GM19238 (cell line): Measurements from ENCODE around the gene ARL13A.
"Not testable (repeated sequence)": the region's sequence is repeated elsewhere in the genome, so short reads cannot be mapped to it uniquely, and the experiment has no call there.

Experiments
- DNase-seq: peaks from one replicate; pipeline ENCODE4 v3.0.0; 2011; ENCODE audit warnings: low spot score; ENCODE audit not compliant: insufficient read length

ARL13A gene

GRCh38 chrX:100984818-100985217 lies 15.3 kb downstream of the ARL13A start:
- DNase-seq: no peak

GRCh38 chrX:100990139-100990538 lies 20.6 kb downstream of the ARL13A start:
- no peak for DNase-seq

GRCh38 chrX:100994352-100995281 lies 25.1 kb downstream of the ARL13A start:
- DNase-seq: no peak

- no peak for DNase-seq
Measured at GRCh38 chrX:100995469-100995868, 26.0 kb downstream of the ARL13A start.

- no peak for DNase-seq
Measured at GRCh38 chrX:100999451-100999850, 29.9 kb downstream of the ARL13A start.

- no peak for DNase-seq
Measured at GRCh38 chrX:101009090-101009489, 39.6 kb downstream of the ARL13A start.

GRCh38 chrX:101012031-101012430 lies 42.5 kb downstream of the ARL13A start:
- not testable (repeated sequence) for DNase-seq

- DNase-seq: no peak
Measured at GRCh38 chrX:101022020-101022419, 52.5 kb downstream of the ARL13A start.

GRCh38 chrX:101025126-101025525 lies 55.6 kb downstream of the ARL13A start:
- DNase-seq: no peak

- DNase-seq: no peak
Measured at GRCh38 chrX:101028562-101028961, 59.1 kb downstream of the ARL13A start.

- no peak for DNase-seq
Measured at GRCh38 chrX:101029665-101030064, 60.2 kb downstream of the ARL13A start.

GRCh38 chrX:101037231-101037630 lies 67.7 kb downstream of the ARL13A start:
- no peak for DNase-seq

GRCh38 chrX:101040197-101040596 lies 70.7 kb downstream of the ARL13A start:
- DNase-seq: no peak
